EH (cell line): Measurements from ENCODE around the gene CALR.

Experiments
- DNase-seq: peaks from one replicate; pipeline ENCODE4 v3.0.0-alpha.2; 2015; ENCODE audit warnings: low read depth

Gene CALR

DNA sequence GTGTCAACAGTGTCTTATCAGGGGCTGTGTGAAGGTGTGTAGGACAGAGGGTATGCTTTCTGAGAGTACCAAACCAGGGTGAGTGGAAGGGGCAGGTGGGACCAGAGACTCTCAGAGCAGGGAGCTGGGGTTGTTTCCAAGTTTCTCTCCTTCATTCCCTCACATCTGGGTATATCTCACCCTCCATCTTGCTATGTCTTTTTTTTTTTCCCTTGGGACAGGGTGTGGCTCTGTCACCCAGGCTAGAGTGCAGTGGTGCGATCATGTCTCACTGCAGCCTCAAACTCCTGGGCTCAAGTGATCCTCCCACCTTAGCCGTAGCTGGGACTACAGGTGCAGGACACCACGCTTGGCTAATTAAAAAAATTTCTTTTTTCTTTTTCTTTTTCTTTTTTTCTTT lies 41.6 kb downstream of the CALR start:
- no peak for DNase-seq

DNA sequence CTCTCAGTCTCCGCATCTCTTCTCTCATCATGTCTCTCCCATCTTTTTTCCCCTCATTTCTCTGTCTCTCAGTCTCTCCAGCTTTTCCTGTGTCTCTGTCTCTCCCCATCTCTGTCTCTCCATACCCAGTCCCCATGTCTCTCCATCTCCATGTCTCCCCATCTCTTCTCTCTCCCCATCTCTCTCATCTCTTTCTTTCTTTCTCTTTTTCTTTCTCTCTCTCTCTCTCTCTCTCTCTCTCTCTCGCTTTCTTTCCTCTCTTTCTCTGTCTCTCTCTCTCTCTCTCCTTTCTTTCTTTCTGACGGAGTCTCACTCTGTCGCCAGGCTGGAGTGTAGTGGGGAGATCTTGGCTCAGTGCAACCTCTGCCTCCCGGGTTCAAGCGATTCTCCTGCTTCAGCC lies 44.2 kb downstream of the CALR start:
- no peak for DNase-seq

DNA sequence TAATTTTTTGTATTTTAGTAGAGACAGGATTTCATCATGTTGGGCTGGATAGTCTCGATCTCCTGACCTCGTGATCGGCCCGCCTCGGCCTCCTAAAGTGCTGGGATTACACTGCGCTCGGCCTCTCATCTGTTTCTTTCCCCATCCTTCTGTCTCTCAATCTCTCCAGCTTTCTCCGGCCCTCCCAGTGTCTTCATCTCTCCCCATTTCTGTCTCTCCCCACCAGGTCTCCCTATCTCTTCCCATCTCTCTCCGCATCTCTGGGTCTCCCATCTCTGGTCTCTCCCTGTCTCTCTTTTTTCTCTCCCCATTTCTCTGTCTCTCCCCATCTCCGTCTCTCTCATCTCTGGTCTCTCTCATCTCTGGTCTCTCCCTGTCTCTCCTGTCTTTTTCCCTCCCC lies 44.7 kb downstream of the CALR start:
- no peak for DNase-seq

DNA sequence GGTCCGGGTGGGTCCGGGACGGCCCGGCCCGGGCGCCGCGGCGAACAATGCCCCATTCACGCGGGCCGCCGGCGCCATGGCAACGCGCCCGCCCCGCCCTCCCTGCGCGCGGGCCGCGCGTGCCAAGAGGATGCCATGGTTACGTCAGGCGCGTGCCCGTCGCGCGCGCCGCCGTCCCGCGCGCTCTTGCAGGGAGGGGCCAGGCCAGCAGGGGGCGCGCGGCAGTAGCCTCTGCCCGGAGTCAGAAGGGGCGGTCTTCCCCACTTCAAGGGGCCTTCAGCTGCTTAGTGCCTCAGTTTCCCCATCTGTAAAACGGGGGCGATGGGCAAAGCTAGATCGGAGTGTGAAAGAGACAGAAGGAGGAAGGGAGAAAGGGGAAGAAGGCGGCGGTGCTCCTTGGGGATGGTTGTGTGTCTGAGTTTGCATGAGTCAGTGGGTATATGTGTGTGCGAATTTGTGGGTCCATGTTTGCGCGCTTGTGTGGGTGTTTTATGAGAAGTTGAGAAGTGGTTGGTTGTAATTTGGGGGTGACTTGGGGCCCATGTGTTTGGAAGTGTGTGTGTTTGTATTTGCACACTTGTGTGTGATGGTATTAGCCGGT lies 45.2 kb downstream of the CALR start:
- DNase-seq, result peak; percentile 73

DNA sequence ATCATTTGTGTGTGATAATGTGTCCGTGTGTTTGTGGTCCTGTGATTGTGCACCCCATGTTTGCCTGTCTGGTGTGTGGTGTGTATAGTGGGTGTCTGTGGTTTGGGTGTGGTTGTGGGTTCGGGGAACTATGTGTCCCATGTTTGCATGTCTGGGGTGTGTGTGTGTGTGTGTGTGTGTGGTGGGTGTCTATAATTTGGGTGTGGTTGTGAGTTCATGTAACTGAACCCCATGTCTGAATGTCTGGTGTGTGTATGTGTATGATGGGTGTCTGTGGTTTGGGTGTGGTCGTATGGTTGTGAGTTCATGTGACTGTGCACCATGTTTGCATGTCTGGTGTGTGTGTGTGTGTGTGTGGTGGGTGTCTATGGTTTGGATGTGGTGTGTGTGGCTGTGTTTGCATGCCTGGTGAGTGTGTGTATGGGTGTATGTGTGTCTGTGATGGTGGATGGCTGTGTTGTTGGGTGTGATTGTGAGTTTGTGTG lies 45.8 kb downstream of the CALR start:
- DNase-seq, result no peak

DNA sequence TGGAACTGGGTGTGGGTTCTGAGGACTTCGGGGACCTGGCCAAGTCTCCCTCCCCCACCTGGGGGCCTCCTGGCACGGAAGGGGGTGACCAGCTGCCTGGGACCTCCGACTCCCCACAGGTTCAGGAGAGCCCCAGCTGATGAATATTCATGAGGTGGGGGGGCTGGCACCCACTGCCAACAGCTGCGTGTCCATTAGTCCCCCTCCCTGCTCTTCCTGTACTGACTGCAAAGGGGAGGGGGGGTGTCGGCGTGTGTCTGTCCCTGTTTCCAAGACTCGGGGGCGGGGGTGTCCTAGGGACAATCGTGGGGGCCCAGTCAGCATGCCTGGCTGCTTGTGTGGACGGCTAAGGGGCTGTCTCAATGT lies 46.3 kb downstream of the CALR start:
- DNase-seq, result no peak

DNA sequence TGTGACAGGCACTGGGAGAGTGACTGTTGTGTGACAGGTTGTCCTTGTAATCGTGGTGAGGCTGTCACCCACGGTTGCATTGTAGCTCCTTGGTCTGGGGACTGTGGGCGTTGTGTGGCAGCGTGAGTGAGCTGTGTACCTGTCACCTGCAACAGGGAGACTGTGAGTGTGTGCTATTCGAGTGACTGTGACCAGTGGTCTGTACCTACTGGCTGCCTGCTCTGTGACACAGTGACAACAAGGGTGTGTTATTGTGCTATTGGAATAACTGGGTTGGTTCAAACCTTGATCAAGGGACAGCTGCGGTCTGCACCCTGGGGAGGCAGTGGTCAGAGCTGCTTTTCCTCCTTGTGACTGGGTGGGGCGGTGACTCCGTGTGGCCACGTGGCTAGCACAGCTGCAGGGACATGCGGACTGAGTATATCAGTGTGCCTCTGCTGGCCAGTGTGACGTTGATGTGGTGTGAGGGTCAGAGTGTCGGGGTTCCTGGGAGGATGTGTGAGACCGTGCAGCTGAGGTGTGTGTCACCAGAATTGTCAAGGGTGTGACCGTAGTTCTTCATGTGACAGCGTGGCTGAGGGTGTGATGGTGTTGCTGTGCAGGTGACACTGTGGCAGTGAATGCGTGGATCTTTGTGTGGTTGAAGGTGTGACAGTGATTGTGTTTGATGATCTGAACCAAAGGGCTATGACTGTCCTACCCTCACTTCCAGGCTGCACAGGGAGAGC lies 46.8 kb downstream of the CALR start:
- DNase-seq, result peak; percentile 74

DNA sequence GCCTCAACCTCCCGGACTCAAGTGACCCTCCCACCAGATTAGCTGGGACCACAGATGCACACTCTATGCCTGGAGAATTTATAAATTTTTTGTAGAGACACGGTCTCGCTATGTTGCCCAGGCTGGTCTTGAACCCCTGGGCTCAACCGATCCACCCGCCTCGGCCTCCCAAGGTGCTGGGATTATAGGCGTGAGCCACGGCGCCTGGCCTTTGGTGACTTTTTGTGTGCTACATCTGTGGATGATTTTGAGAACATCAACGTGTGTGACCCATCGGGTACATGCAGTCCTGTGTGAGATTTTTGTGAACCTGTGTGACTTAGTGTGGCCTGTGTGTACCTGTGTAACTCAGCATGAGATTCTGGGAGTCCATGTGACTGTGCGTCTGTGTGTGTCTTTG lies 48.3 kb downstream of the CALR start:
- DNase-seq, result no peak

DNA sequence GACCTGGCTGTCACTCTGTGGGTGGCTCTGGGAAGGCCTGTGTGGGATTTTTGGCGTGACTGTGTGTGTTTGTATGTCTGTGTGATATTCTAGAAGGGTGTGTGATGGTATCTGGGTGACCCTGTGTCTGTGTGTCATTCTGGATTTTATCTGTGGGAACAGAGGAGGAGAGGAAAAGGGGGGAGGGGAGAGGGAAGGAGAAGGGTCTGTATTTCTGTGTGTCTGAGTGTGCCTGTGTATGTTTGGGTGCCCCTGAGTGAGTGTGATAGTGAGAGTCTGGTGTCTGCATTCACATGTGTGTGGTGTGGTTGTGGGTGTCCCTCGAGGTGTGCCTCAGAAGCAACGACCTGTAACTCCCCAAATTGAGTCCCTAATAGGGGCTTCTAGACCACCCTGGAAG lies 48.8 kb downstream of the CALR start:
- DNase-seq, result no peak

DNA sequence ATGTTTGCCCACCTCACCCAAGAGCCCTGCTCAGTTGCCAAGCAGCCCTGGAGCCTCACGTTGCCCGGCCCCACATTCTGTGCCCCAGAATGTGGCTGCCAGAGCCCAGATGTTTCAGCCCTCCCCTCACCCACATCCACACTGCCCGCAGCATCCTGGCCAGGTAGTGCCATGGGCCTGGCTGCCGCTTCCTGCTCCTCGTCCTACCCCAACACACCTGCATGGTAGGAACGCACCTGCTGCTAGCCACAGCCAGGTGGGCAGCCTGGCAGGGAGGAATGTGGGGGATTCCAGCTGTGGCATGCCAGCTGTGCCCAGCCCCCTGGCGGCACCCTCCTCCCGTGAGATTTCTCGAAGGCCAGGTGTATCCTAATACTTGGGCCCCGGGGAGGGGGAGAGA lies 49.4 kb downstream of the CALR start:
- DNase-seq, result no peak

DNA sequence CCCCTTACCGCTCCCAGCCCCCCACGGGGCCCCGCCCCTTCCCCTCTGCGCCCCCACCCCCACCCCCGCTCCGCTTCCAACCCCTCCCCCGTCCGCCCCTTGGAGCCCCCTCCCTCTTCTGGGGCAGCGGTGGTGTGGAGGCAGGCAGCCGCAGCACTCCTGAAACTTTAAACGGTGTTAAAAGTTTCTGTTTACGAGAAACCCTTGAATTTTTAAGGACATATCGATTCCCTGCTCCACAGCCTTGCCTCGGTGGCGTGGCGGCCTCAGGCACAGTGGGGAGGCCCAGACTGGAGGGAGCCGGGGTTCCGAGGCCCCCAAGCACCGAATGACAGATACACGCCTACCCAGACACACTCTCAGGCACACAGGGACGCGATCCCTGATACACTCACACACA lies 52.0 kb downstream of the CALR start:
- no peak for DNase-seq

DNA sequence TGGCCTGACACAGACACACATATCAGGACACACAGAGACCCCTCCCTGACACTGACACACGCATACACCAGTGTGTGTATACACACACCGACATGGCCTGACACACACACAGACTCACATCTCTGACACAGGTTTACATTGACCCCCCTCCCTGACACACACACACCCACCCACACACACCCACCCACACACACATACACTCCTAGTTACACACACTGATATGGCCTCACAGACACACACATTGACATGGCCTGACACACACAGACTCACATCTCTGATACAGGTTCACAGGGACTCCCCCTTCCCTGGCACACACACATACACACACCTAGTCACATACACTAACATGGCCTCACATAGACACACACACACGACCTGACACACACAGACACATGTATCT lies 52.4 kb downstream of the CALR start:
- no peak for DNase-seq

DNA sequence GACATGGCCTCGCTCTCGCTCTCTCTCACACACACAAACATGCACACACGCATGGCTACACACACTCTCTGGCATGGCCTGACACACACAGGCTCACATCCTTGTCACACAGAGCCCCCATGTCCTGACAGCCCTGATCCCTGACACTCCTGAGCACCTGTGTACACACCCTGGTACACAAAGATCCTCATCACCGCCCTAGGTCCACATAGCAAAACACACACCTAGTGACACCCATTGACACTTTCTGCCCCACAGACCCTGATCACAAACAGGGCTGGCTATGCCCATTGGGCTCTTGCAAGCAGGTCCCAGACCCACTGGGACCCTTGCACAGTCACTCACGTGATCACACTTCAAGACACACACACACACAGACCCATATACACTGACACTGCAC lies 52.9 kb downstream of the CALR start:
- DNase-seq, result no peak

DNA sequence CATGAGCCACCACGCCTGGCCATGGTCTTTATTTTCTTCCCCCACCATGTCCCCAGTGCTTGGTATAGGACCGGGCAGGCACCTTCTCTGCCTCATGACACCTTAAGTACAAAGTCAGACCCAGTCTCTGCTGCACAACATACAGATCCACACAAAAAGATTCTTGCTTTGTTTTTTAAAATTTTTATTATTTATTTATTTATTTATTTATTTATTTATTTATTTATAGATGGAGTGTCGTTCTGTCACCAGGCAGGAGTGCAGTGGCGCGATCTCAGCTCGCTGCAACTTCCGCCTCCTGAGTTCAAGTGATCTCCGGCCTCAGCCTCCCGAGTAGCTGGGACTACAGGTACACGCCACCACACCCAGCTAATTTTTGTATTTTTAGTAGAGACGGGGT lies 54.3 kb downstream of the CALR start:
- no peak for DNase-seq

DNA sequence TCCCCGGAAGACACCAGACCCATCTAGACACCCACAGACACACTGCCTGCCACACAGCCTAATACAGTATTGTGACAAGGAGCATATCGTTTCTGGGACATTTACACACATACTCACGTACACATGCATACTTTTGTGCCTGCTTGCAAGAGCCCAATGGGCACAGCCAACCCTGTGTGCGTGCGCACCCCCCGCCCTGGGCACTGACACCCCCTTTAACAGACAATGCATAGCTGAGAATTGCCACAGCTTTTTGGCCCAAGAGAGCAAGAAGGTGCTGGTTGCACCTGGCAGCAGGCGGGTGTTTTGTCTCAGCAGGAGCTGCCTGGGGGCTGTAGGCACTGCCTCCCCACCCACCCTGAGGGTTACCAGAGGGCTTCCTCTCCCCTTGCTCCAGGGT lies 55.2 kb downstream of the CALR start:
- no peak for DNase-seq
